Effector memory CD4-positive, alpha-beta T cell (primary cell): ENCODE measurements around the gene CAMTA1.
"Not testable (repeated sequence)": the region's sequence is repeated elsewhere in the genome, so short reads cannot be mapped to it uniquely, and the experiment has no call there.

Experiments
- DNase-seq, 3 donors: peaks; one replicate each; pipeline ENCODE4 v3.0.0-alpha.2; 2020
- H3K27ac ChIP-seq: 2 replicates; pipeline ENCODE4 v1.7.0; 2013; ENCODE audit warnings: mild to moderate bottlenecking, low read length, moderate library complexity; ENCODE audit not compliant: insufficient read depth, poor library complexity, severe bottlenecking
- H3K27me3 ChIP-seq: replicated peaks from 2 replicates; pipeline ENCODE4 v1.7.0; 2013; ENCODE audit warnings: mild to moderate bottlenecking, low read length; ENCODE audit not compliant: insufficient read depth, control insufficient read depth, poor library complexity, severe bottlenecking
- H3K36me3 ChIP-seq: 2 replicates; pipeline ENCODE4 v1.7.0; 2013; ENCODE audit warnings: mild to moderate bottlenecking, low read length, moderate library complexity; ENCODE audit not compliant: control insufficient read depth, insufficient read depth
- H3K4me1 ChIP-seq: 2 replicates; pipeline ENCODE4 v1.7.0; 2013; ENCODE audit warnings: low read length, mild to moderate bottlenecking; ENCODE audit not compliant: control insufficient read depth, insufficient read depth, poor library complexity, severe bottlenecking
- H3K4me3 ChIP-seq: 2 replicates; pipeline ENCODE4 v1.7.0; 2013; ENCODE audit warnings: low read length, low read depth, mild to moderate bottlenecking; ENCODE audit not compliant: insufficient read depth, poor library complexity, severe bottlenecking
- H3K9me3 ChIP-seq: 2 replicates; pipeline ENCODE4 v1.7.0; 2013; ENCODE audit warnings: mild to moderate bottlenecking, low read length, moderate library complexity; ENCODE audit not compliant: control insufficient read depth

The CAMTA1 gene

GRCh38 chr1:6835139-6835538 is 49.9 kb downstream of the CAMTA1 start:
- no peaks in the 10 kb centered on the region for H3K9me3 ChIP-seq
- no peaks in the 10 kb centered on the region for H3K36me3 ChIP-seq
- H3K27ac ChIP-seq: no peak overlapping the region
- DNase-seq: no peak
- H3K4me3 ChIP-seq: no peak overlapping the region
- H3K27me3 ChIP-seq: no peaks in the 10 kb centered on the region
- H3K4me1 ChIP-seq: no peaks in the 10 kb centered on the region

- no peak overlapping the region for H3K27ac ChIP-seq
- H3K4me1 ChIP-seq: no peaks in the 10 kb centered on the region
- no peaks in the 10 kb centered on the region for H3K27me3 ChIP-seq
- H3K4me3 ChIP-seq: no peak overlapping the region
- no peak for DNase-seq
- H3K36me3 ChIP-seq: peaks cover 17% of the 10 kb centered on the region
- no peaks in the 10 kb centered on the region for H3K9me3 ChIP-seq
These were observed 57.0 kb downstream of the CAMTA1 start for GRCh38 chr1:6842301-6842700.

- H3K4me1 ChIP-seq, DNase-seq, H3K27ac ChIP-seq, H3K9me3 ChIP-seq, H3K4me3 ChIP-seq, H3K27me3 ChIP-seq: not testable (repeated sequence)
- peaks cover 17% of the 10 kb centered on the region for H3K36me3 ChIP-seq
These were observed 60.5 kb downstream of the CAMTA1 start for GRCh38 chr1:6845786-6846185.

- Histone ChIP-seq H3K4me1 (no peaks in the 10 kb centered on the region), H3K4me3 (no peak overlapping the region)
These were observed 63.6 kb downstream of the CAMTA1 start for GRCh38 chr1:6848816-6849215.

GRCh38 chr1:6850537-6850936 is 65.3 kb downstream of the CAMTA1 start:
- DNase-seq: no peak
- peaks cover 11% of the 10 kb centered on the region for H3K36me3 ChIP-seq
- no peaks in the 10 kb centered on the region for H3K27me3 ChIP-seq
- H3K4me3 ChIP-seq: no peak overlapping the region
- no peak overlapping the region for H3K27ac ChIP-seq
- no peaks in the 10 kb centered on the region for H3K4me1 ChIP-seq
- H3K9me3 ChIP-seq: no peaks in the 10 kb centered on the region

More at GRCh38 chr1:6848816-6849215, 63.6 kb downstream of the CAMTA1 start:
- Histone ChIP-seq H3K9me3 (no peaks in the 10 kb centered on the region), H3K27ac (no peak overlapping the region), H3K27me3 (no peaks in the 10 kb centered on the region), H3K36me3 (peaks cover 18% of the 10 kb centered on the region)
- no peak for DNase-seq

GRCh38 chr1:6852136-6852890 is 67.1 kb downstream of the CAMTA1 start:
- Histone ChIP-seq H3K4me1 (no peaks in the 10 kb centered on the region), H3K4me3 (no peak overlapping the region), H3K27me3 (no peaks in the 10 kb centered on the region), H3K9me3 (no peaks in the 10 kb centered on the region), H3K27ac (no peak overlapping the region), H3K36me3 (peaks cover 8% of the 10 kb centered on the region)
- DNase-seq: no peak

GRCh38 chr1:6854166-6854565 is 68.9 kb downstream of the CAMTA1 start:
- peaks cover 8% of the 10 kb centered on the region for H3K36me3 ChIP-seq
- H3K27me3 ChIP-seq: no peaks in the 10 kb centered on the region
- H3K27ac ChIP-seq: no peak overlapping the region
- H3K4me1 ChIP-seq: no peaks in the 10 kb centered on the region
- H3K4me3 ChIP-seq: no peak overlapping the region
- no peaks in the 10 kb centered on the region for H3K9me3 ChIP-seq
- DNase-seq: no peak

- H3K36me3 ChIP-seq: peaks cover 1% of the 10 kb centered on the region
- DNase-seq: no peak
- H3K4me1 ChIP-seq: no peaks in the 10 kb centered on the region
- H3K4me3 ChIP-seq: no peak overlapping the region
- no peaks in the 10 kb centered on the region for H3K9me3 ChIP-seq
- no peak overlapping the region for H3K27ac ChIP-seq
- no peaks in the 10 kb centered on the region for H3K27me3 ChIP-seq
These were observed 72.6 kb downstream of the CAMTA1 start for GRCh38 chr1:6857831-6858230.

- no peaks in the 10 kb centered on the region for H3K36me3 ChIP-seq
- H3K9me3 ChIP-seq: no peaks in the 10 kb centered on the region
- no peak for DNase-seq
- no peaks in the 10 kb centered on the region for H3K27me3 ChIP-seq
- H3K4me3 ChIP-seq: no peak overlapping the region
- no peak overlapping the region for H3K27ac ChIP-seq
- H3K4me1 ChIP-seq: no peaks in the 10 kb centered on the region
These were observed 73.3 kb downstream of the CAMTA1 start for GRCh38 chr1:6858596-6858995.

- Histone ChIP-seq H3K36me3 (peaks cover 5% of the 10 kb centered on the region), H3K27ac (no peak overlapping the region), H3K9me3 (no peaks in the 10 kb centered on the region), H3K4me3 (no peak overlapping the region), H3K27me3 (no peaks in the 10 kb centered on the region), H3K4me1 (no peaks in the 10 kb centered on the region)
- DNase-seq: no peak
These were observed 74.4 kb downstream of the CAMTA1 start for GRCh38 chr1:6859415-6860343.
